ENCODE data around the gene ERAS. TPM values are rescaled to one million over a fixed set of nuclear protein-coding genes. Genes with fewer than 3 reads are reported as not detected.
A peak's percentile ranks its signal among the peaks of the same experiment; 100 is the strongest.
"Not testable (repeated sequence)": the region's sequence is repeated elsewhere in the genome, so short reads cannot be mapped to it uniquely, and the experiment has no call there.

ERAS gene
- polyA plus RNA-seq, 4 donors: 0.07 to 0.09 TPM; not detected in 2

- no peak overlapping the region for H3K4me3 ChIP-seq (ENCODE audit: low read depth in 1 of 3, low read length in 3 of 3)
- no peaks in the 10 kb centered on the region for H3K9me3 ChIP-seq (ENCODE audit: control insufficient read depth in 2 of 2, insufficient read depth in 1 of 2, low read depth in 1 of 2, low read length in 1 of 2)
- no peak overlapping the region for H3K27ac ChIP-seq (ENCODE audit: low read depth in 1 of 3, low read length in 2 of 3)
- WGBS, 3 donors: 4 to 67% (median 34%) methylated on average over 20 to 57 of the region's 57 CpGs
- DNase-seq (no peak), FAIRE-seq (no peak)
- H3K27me3 ChIP-seq (ENCODE audit: control insufficient read depth in 3 of 3, insufficient read depth in 3 of 3, low read length in 3 of 3): peaks cover 4 to 30% (median 8%) of the 10 kb centered on the region in 3 donors
- H3K4me1 ChIP-seq (ENCODE audit: control insufficient read depth in 3 of 3, insufficient read depth in 2 of 3, low read depth in 1 of 3, low read length in 2 of 3): no peaks in the 10 kb centered on the region
- no peaks in the 10 kb centered on the region for H3K36me3 ChIP-seq (ENCODE audit: control insufficient read depth in 3 of 3, insufficient read depth in 2 of 3, low read depth in 1 of 3, low read length in 3 of 3)
Observed at GRCh38 chrX:48831909-48832291, 5.6 kb downstream of the ERAS start.

GRCh38 chrX:48833542-48834138 is 7.3 kb downstream of the ERAS start:
- FAIRE-seq: no peak

GRCh38 chrX:48834383-48834709 is 8.0 kb downstream of the ERAS start:
- WGBS, 3 donors: 4 to 26% (median 6%) methylated on average over 7 of the region's 7 CpGs
- peak overlapping the region in 1 of 3 donors; percentile 56 for H3K27ac ChIP-seq (ENCODE audit: low read depth in 1 of 3, low read length in 2 of 3)
- H3K4me3 ChIP-seq (ENCODE audit: low read depth in 1 of 3, low read length in 3 of 3): peak overlapping the region in 1 of 3 donors; percentile 46
- H3K36me3 ChIP-seq (ENCODE audit: control insufficient read depth in 3 of 3, insufficient read depth in 2 of 3, low read depth in 1 of 3, low read length in 3 of 3): no peaks in the 10 kb centered on the region
- H3K27me3 ChIP-seq (ENCODE audit: control insufficient read depth in 3 of 3, insufficient read depth in 3 of 3, low read length in 3 of 3): peaks cover 4 to 22% (median 8%) of the 10 kb centered on the region in 3 donors
- FAIRE-seq: no peak
- no peaks in the 10 kb centered on the region for H3K9me3 ChIP-seq (ENCODE audit: control insufficient read depth in 2 of 2, insufficient read depth in 1 of 2, low read depth in 1 of 2, low read length in 1 of 2)
- peak in 1 of 2 donors; percentile 25 for DNase-seq
- no peaks in the 10 kb centered on the region for H3K4me1 ChIP-seq (ENCODE audit: control insufficient read depth in 3 of 3, insufficient read depth in 2 of 3, low read depth in 1 of 3, low read length in 2 of 3)

More at GRCh38 chrX:48833542-48834138, 7.3 kb downstream of the ERAS start:
- H3K4me3 ChIP-seq (ENCODE audit: low read depth in 1 of 3, low read length in 3 of 3): no peak overlapping the region
- peak; percentile 10 to 58 for DNase-seq
- H3K27ac ChIP-seq (ENCODE audit: low read depth in 1 of 3, low read length in 2 of 3): peak overlapping the region in 1 of 3 donors; percentile 56
- H3K27me3 ChIP-seq (ENCODE audit: control insufficient read depth in 3 of 3, insufficient read depth in 3 of 3, low read length in 3 of 3): peaks cover 4 to 22% (median 8%) of the 10 kb centered on the region in 3 donors
- WGBS, 3 donors: 24 to 40% (median 30%) methylated on average over 9 of the region's 9 CpGs
- H3K4me1 ChIP-seq (ENCODE audit: control insufficient read depth in 3 of 3, insufficient read depth in 2 of 3, low read depth in 1 of 3, low read length in 2 of 3): no peaks in the 10 kb centered on the region
- H3K36me3 ChIP-seq (ENCODE audit: control insufficient read depth in 3 of 3, insufficient read depth in 2 of 3, low read depth in 1 of 3, low read length in 3 of 3): no peaks in the 10 kb centered on the region
- H3K9me3 ChIP-seq (ENCODE audit: control insufficient read depth in 2 of 2, insufficient read depth in 1 of 2, low read depth in 1 of 2, low read length in 1 of 2): no peaks in the 10 kb centered on the region

- no peaks in the 10 kb centered on the region for H3K4me1 ChIP-seq (ENCODE audit: control insufficient read depth in 3 of 3, insufficient read depth in 2 of 3, low read depth in 1 of 3, low read length in 2 of 3)
- no peaks in the 10 kb centered on the region for H3K9me3 ChIP-seq (ENCODE audit: control insufficient read depth in 2 of 2, insufficient read depth in 1 of 2, low read depth in 1 of 2, low read length in 1 of 2)
- peaks cover 4 to 22% (median 8%) of the 10 kb centered on the region in 3 donors for H3K27me3 ChIP-seq (ENCODE audit: control insufficient read depth in 3 of 3, insufficient read depth in 3 of 3, low read length in 3 of 3)
- DNase-seq (peak in 1 of 2 donors; percentile 71), FAIRE-seq (no peak)
- H3K4me3 ChIP-seq (ENCODE audit: low read depth in 1 of 3, low read length in 3 of 3): peak within 1 kb of the TSS in 2 of 3 donors; percentile 23 to 46
- H3K36me3 ChIP-seq (ENCODE audit: control insufficient read depth in 3 of 3, insufficient read depth in 2 of 3, low read depth in 1 of 3, low read length in 3 of 3): no peaks in the 10 kb centered on the region
- 13 to 41% (median 34%) methylated on average over 8 to 34 of the region's 35 CpGs for WGBS, 3 donors
- H3K27ac ChIP-seq (ENCODE audit: low read depth in 1 of 3, low read length in 2 of 3): peak within 1 kb of the TSS in 1 of 3 donors; percentile 56
Observed at GRCh38 chrX:48835524-48836329, 9.4 kb downstream of the ERAS start, which contains the start of gene PCSK1N. TSS of gene PCSK1N (minus strand) at chrX:48835610. CDS start at chrX:48835532, 78 bp downstream.

GRCh38 chrX:48839686-48840085 is 13.4 kb downstream of the ERAS start:
- H3K27me3 ChIP-seq (ENCODE audit: control insufficient read depth in 3 of 3, insufficient read depth in 3 of 3, low read length in 3 of 3): peaks cover 0 to 4% (median 2%) of the 10 kb centered on the region in 3 donors
- H3K27ac ChIP-seq (ENCODE audit: low read depth in 1 of 3, low read length in 2 of 3): no peak overlapping the region
- FAIRE-seq (no peak), DNase-seq (no peak)
- H3K4me1 ChIP-seq (ENCODE audit: control insufficient read depth in 3 of 3, insufficient read depth in 2 of 3, low read depth in 1 of 3, low read length in 2 of 3): no peaks in the 10 kb centered on the region
- H3K9me3 ChIP-seq (ENCODE audit: control insufficient read depth in 2 of 2, insufficient read depth in 1 of 2, low read depth in 1 of 2, low read length in 1 of 2): no peaks in the 10 kb centered on the region
- no peaks in the 10 kb centered on the region for H3K36me3 ChIP-seq (ENCODE audit: control insufficient read depth in 3 of 3, insufficient read depth in 2 of 3, low read depth in 1 of 3, low read length in 3 of 3)
- 59 to 81% (median 76%) methylated on average over 9 to 10 of the region's 10 CpGs for WGBS, 3 donors
- no peak overlapping the region for H3K4me3 ChIP-seq (ENCODE audit: low read depth in 1 of 3, low read length in 3 of 3)

GRCh38 chrX:48848847-48849246 is 22.5 kb downstream of the ERAS start:
- WGBS, 3 donors: 31 to 46% (median 35%) methylated on average over 1 of the region's 1 CpG
- FAIRE-seq: no peak

GRCh38 chrX:48852857-48853256 is 26.5 kb downstream of the ERAS start:
- Histone ChIP-seq H3K9me3 (ENCODE audit: control insufficient read depth in 2 of 2, insufficient read depth in 1 of 2, low read depth in 1 of 2, low read length in 1 of 2) (no peaks in the 10 kb centered on the region), H3K36me3 (ENCODE audit: control insufficient read depth in 3 of 3, insufficient read depth in 2 of 3, low read depth in 1 of 3, low read length in 3 of 3) (no peaks in the 10 kb centered on the region), H3K27me3 (ENCODE audit: control insufficient read depth in 3 of 3, insufficient read depth in 3 of 3, low read length in 3 of 3) (no peaks in the 10 kb centered on the region), H3K4me1 (ENCODE audit: control insufficient read depth in 3 of 3, insufficient read depth in 2 of 3, low read depth in 1 of 3, low read length in 2 of 3) (no peaks in the 10 kb centered on the region), H3K4me3 (ENCODE audit: low read depth in 1 of 3, low read length in 3 of 3) (no peak overlapping the region), H3K27ac (ENCODE audit: low read depth in 1 of 3, low read length in 2 of 3) (peak overlapping the region in 1 of 3 donors; percentile 38)
- FAIRE-seq (no peak), DNase-seq (no peak)
- WGBS, 3 donors: 75 to 94% (median 86%) methylated on average over 5 to 7 of the region's 7 CpGs

More at GRCh38 chrX:48848847-48849246, 22.5 kb downstream of the ERAS start:
- H3K27ac ChIP-seq (ENCODE audit: low read depth in 1 of 3, low read length in 2 of 3): no peak overlapping the region
- H3K4me1 ChIP-seq (ENCODE audit: control insufficient read depth in 3 of 3, insufficient read depth in 2 of 3, low read depth in 1 of 3, low read length in 2 of 3): no peaks in the 10 kb centered on the region
- no peak for DNase-seq
- no peak overlapping the region for H3K4me3 ChIP-seq (ENCODE audit: low read depth in 1 of 3, low read length in 3 of 3)
- no peaks in the 10 kb centered on the region for H3K36me3 ChIP-seq (ENCODE audit: control insufficient read depth in 3 of 3, insufficient read depth in 2 of 3, low read depth in 1 of 3, low read length in 3 of 3)
- H3K27me3 ChIP-seq (ENCODE audit: control insufficient read depth in 3 of 3, insufficient read depth in 3 of 3, low read length in 3 of 3): no peaks in the 10 kb centered on the region
- no peaks in the 10 kb centered on the region for H3K9me3 ChIP-seq (ENCODE audit: control insufficient read depth in 2 of 2, insufficient read depth in 1 of 2, low read depth in 1 of 2, low read length in 1 of 2)

- FAIRE-seq; H3K36me3 ChIP-seq (ENCODE audit: control insufficient read depth in 3 of 3, insufficient read depth in 2 of 3, low read depth in 1 of 3, low read length in 3 of 3); H3K4me3 ChIP-seq (ENCODE audit: low read depth in 1 of 3, low read length in 3 of 3); H3K4me1 ChIP-seq (ENCODE audit: control insufficient read depth in 3 of 3, insufficient read depth in 2 of 3, low read depth in 1 of 3, low read length in 2 of 3); H3K27me3 ChIP-seq (ENCODE audit: control insufficient read depth in 3 of 3, insufficient read depth in 3 of 3, low read length in 3 of 3); DNase-seq; H3K9me3 ChIP-seq (ENCODE audit: control insufficient read depth in 2 of 2, insufficient read depth in 1 of 2, low read depth in 1 of 2, low read length in 1 of 2); H3K27ac ChIP-seq (ENCODE audit: low read depth in 1 of 3, low read length in 2 of 3): not testable (repeated sequence)
Observed at GRCh38 chrX:48853494-48853893, 27.2 kb downstream of the ERAS start.
